Hepatocyte (in vitro differentiated cells): Measurements from ENCODE around the gene AMBP. TPM values are rescaled to one million over a fixed set of nuclear protein-coding genes. Genes with fewer than 3 reads are reported as not detected.
A peak's percentile ranks its signal among the peaks of the same experiment; 100 is the strongest.

Experiments
- DNase-seq: peaks from one replicate; pipeline ENCODE4 v3.0.0-alpha.2; 2016; ENCODE audit warnings: low spot score
- H2AFZ ChIP-seq: fragments of 200-600 bp; sonication (generic); 2 replicates; pipeline ENCODE4 v1.6.0; 2016; ENCODE audit warnings: antibody characterized with exemption, mild to moderate bottlenecking
- H3K27ac ChIP-seq: fragments of 200-600 bp; sonication (generic); 2 replicates; pipeline ENCODE4 v1.5.1; 2016; ENCODE audit warnings: mild to moderate bottlenecking
- H3K27me3 ChIP-seq: fragments of 200-600 bp; sonication (generic); 2 replicates; pipeline ENCODE4 v1.6.1; 2016
- H3K36me3 ChIP-seq: fragments of 200-600 bp; sonication (generic); replicated peaks from 2 replicates; pipeline ENCODE4 v1.5.1; 2016; ENCODE audit warnings: low read depth; ENCODE audit not compliant: insufficient read depth
- H3K4me1 ChIP-seq: fragments of 200-600 bp; sonication (generic); 2 replicates; pipeline ENCODE4 v1.5.1; 2016; ENCODE audit warnings: mild to moderate bottlenecking, moderate library complexity; ENCODE audit not compliant: insufficient read depth
- H3K4me2 ChIP-seq: fragments of 200-600 bp; sonication (generic); 2 replicates; pipeline ENCODE4 v1.6.0; 2016
- H3K4me3 ChIP-seq: fragments of 200-600 bp; sonication (generic); 2 replicates; pipeline ENCODE4 v1.5.1; 2016; ENCODE audit warnings: mild to moderate bottlenecking
- H3K79me2 ChIP-seq: fragments of 200-600 bp; sonication (generic); 2 replicates; pipeline ENCODE4 v1.6.0; 2017; ENCODE audit warnings: mild to moderate bottlenecking
- H3K9me2 ChIP-seq: fragments of 200-600 bp; sonication (generic); replicated peaks from 2 replicates; pipeline ENCODE4 v1.6.0; 2017; ENCODE audit warnings: mild to moderate bottlenecking; ENCODE audit not compliant: insufficient read depth
- H3K9me3 ChIP-seq: fragments of 200-600 bp; sonication (generic); 2 replicates; pipeline ENCODE4 v1.5.1; 2016; ENCODE audit warnings: low read depth, mild to moderate bottlenecking
- H4K20me1 ChIP-seq: fragments of 200-600 bp; sonication (generic); 2 replicates; pipeline ENCODE4 v1.6.0; 2016; ENCODE audit warnings: mild to moderate bottlenecking; ENCODE audit not compliant: insufficient read depth, poor library complexity, severe bottlenecking
- CTCF ChIP-seq: fragments of 200-600 bp; sonication (generic); IDR thresholded peaks from 2 replicates; pipeline ENCODE4 v1.5.1; 2016; ENCODE audit warnings: antibody characterized with exemption, mild to moderate bottlenecking; ENCODE audit not compliant: poor library complexity
- EZH2 ChIP-seq: fragments of 200-600 bp; sonication (generic); IDR thresholded peaks from 2 replicates; pipeline ENCODE4 v1.6.1; 2016; ENCODE audit warnings: antibody characterized with exemption, mild to moderate bottlenecking, borderline replicate concordance
- EZH2phosphoT487 ChIP-seq: fragments of 200-600 bp; sonication (generic); IDR thresholded peaks from one replicate; pipeline ENCODE4 v1.6.1; 2018; ENCODE audit warnings: antibody characterized with exemption, mild to moderate bottlenecking, low read depth, moderate library complexity; ENCODE audit not compliant: unreplicated experiment, severe bottlenecking
- WGBS: methylation state at CpG from one replicate; pipeline ENCODE4 v1.1.6; 2016; ENCODE audit warnings: low lambda C conversion rate; ENCODE audit errors: missing lambda C conversion rate; 5-methylcytosine and 5-hydroxymethylcytosine counted together
- polyA plus RNA-seq: library from polyadenylated mRNA; unstranded; fragments of >200 nt; fragmentation: Nextera tagmentation; extraction: Ambion mirVana; gene quantifications from 2 replicates; pipeline ENCODE4 v1.2.1, GENCODE V29; 2016
- total RNA-seq: library from RNA; depleted of rRNA; stranded (reverse); fragments of >200 nt; gene quantifications from 2 replicates; pipeline ENCODE4 v1.2.3, GENCODE V29; 2014

The AMBP gene
- total and polyA plus RNA-seq, 2 experiments from 2014 or later, result 713 to 833 TPM

GRCh38 chr9:114033397-114034103 lies 44.5 kb downstream of the AMBP start:
- Histone ChIP-seq H3K27ac (no peak overlapping the region), H3K9me2 (no peaks in the 10 kb centered on the region), H3K9me3 (no peaks in the 10 kb centered on the region), H4K20me1 (no peaks in the 10 kb centered on the region), H3K4me3 (no peak overlapping the region), H2AFZ (no peak overlapping the region), H3K4me2 (no peak overlapping the region), H3K4me1 (no peaks in the 10 kb centered on the region), H3K36me3 (no peaks in the 10 kb centered on the region), H3K79me2 (no peaks in the 10 kb centered on the region), H3K27me3 (no peaks in the 10 kb centered on the region)
- WGBS, result 73% methylated on average over 12 of the region's 12 CpGs
- DNase-seq, result peak; percentile 31
- TF ChIP-seq CTCF, result peak; percentile 45
- TF ChIP-seq EZH2phosphoT487, result no peak

DNA sequence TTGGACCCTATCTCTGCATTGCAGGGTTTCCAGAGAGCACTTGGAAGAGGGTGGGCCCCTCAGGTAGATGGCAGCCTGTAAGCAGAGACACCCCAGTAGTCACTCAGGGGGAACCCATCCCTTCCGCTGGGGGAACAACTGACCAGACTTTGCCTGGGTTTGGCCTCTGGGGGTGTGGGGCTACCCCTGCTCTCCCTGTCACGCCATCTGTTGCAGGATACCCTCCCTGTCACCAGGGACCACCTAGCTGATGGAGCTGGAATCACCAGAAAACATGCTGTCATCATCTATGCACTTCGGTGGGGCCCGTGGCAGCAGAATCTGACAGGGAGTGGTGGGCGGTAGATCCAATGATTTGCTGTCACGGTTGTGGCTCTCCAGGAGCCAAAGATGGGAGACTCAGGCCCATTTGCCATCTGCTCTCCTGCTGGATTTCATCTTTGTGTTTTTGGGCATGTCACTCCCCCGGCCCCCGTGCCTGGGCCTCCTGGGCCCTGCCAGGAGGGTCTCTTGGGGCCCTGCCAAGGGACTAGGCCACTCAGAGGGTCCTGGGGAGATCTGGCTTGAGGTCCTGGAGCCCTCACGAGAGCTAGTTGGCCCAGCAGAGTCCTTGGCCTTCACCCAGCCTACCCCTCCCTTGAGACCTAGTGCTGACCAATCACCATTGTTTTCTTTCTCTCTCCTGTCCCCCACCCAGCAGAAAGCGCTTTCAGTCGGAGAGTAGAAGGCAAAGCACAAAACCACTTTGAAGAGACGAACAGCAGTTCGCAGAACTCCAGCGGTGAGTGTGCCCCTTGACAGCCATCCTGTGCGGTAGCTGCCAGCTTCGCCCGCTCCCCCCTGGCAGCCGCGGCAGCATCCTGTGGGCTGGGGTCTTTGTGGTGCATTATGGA lies 45.9 kb downstream of the AMBP start:
- no peak overlapping the region for H2AFZ ChIP-seq
- no peaks in the 10 kb centered on the region for H3K36me3 ChIP-seq
- TF ChIP-seq EZH2phosphoT487, result no peak
- TF ChIP-seq CTCF, result no peak
- no peak for TF ChIP-seq EZH2
- DNase-seq, result no peak
- no peak overlapping the region for H3K4me2 ChIP-seq
- no peaks in the 10 kb centered on the region for H3K9me2 ChIP-seq
- H3K4me1 ChIP-seq, result no peaks in the 10 kb centered on the region
- WGBS, result 93% methylated on average over 19 of the region's 19 CpGs
- H3K27me3 ChIP-seq, result no peaks in the 10 kb centered on the region
- no peaks in the 10 kb centered on the region for H3K79me2 ChIP-seq
- no peaks in the 10 kb centered on the region for H4K20me1 ChIP-seq
- no peak overlapping the region for H3K4me3 ChIP-seq
- no peaks in the 10 kb centered on the region for H3K9me3 ChIP-seq
- H3K27ac ChIP-seq, result no peak overlapping the region

- no peak overlapping the region for H3K4me2 ChIP-seq
- H2AFZ ChIP-seq, result no peak overlapping the region
- no peaks in the 10 kb centered on the region for H3K79me2 ChIP-seq
- no peaks in the 10 kb centered on the region for H3K9me2 ChIP-seq
- TF ChIP-seq EZH2 (no peak), CTCF (no peak), EZH2phosphoT487 (no peak)
- no peaks in the 10 kb centered on the region for H3K9me3 ChIP-seq
- no peaks in the 10 kb centered on the region for H3K4me1 ChIP-seq
- no peak for DNase-seq
- no peaks in the 10 kb centered on the region for H4K20me1 ChIP-seq
- no peak overlapping the region for H3K4me3 ChIP-seq
- no peaks in the 10 kb centered on the region for H3K27me3 ChIP-seq
- no peaks in the 10 kb centered on the region for H3K36me3 ChIP-seq
- 95% methylated on average over 7 of the region's 7 CpGs for WGBS
- no peak overlapping the region for H3K27ac ChIP-seq
Observed at GRCh38 chr9:114031037-114031630, 47.0 kb downstream of the AMBP start.
